Measurements from ENCODE around the gene PHF12. TPM values are rescaled to one million over a fixed set of nuclear protein-coding genes. Genes with fewer than 3 reads are reported as not detected.

PHF12 gene
- total RNA-seq, 4 donors from 2014 or later, result 54.8 to 114 (median 72.9) TPM

GRCh38 chr17:28968914-28969295, 17.6 kb upstream of the PHF12 start:
- DNase-seq, result no peak
- TF ChIP-seq, protein P1, sequence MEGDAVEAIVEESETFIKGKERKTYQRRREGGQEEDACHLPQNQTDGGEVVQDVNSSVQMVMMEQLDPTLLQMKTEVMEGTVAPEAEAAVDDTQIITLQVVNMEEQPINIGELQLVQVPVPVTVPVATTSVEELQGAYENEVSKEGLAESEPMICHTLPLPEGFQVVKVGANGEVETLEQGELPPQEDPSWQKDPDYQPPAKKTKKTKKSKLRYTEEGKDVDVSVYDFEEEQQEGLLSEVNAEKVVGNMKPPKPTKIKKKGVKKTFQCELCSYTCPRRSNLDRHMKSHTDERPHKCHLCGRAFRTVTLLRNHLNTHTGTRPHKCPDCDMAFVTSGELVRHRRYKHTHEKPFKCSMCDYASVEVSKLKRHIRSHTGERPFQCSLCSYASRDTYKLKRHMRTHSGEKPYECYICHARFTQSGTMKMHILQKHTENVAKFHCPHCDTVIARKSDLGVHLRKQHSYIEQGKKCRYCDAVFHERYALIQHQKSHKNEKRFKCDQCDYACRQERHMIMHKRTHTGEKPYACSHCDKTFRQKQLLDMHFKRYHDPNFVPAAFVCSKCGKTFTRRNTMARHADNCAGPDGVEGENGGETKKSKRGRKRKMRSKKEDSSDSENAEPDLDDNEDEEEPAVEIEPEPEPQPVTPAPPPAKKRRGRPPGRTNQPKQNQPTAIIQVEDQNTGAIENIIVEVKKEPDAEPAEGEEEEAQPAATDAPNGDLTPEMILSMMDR (IDR thresholded peaks at IDR 0.05), result no peak
- no peak for TF ChIP-seq POLR2A (IDR thresholded peaks at IDR 0.05)
- no peak overlapping the region for H3K27ac ChIP-seq
- H3K4me1 ChIP-seq, result peaks cover 0 to 6% (median 0%) of the 10 kb centered on the region in 4 donors
- no peaks in the 10 kb centered on the region for H3K9me3 ChIP-seq
- no peak overlapping the region for H3K4me3 ChIP-seq
- H3K36me3 ChIP-seq, result no peaks in the 10 kb centered on the region
- no peaks in the 10 kb centered on the region for H3K27me3 ChIP-seq

DNA sequence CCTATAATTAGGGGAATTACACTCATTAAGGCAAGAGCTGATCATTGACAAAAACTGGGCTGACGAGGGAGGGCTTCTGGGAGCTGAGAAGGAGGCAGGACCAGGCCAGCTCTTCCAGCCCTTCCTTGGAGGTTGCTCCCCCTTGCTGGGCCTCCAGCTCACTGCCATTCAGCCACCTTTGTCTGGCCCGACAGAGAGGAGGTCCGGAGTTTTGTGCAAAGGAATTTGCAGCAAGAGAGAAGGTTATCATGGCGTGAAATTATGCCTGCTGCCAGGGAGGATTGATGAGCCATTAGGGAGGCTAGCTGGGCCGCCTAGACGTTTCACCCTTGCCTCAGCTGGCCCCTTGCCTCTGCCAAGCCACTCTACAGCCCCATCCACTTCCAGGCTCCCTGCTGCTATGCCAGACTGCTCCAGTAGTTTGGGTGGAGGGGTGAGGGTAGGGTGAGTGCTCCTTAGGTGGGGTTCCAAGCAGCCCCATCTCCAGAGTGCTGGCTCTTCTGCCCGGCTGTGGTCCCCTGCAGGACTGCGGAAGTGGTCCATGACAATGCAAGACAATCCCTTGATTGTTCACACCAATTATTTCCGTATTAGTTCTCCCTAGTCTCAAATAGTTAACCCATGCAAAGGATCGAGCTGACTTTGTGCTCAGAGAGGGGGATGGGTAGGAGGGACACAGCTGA, 17.1 kb upstream of the PHF12 start:
- H3K27ac ChIP-seq, result no peak overlapping the region
- no peaks in the 10 kb centered on the region for H3K36me3 ChIP-seq
- no peak overlapping the region for H3K4me3 ChIP-seq
- no peaks in the 10 kb centered on the region for H3K27me3 ChIP-seq
- DNase-seq, result no peak
- no peaks in the 10 kb centered on the region for H3K9me3 ChIP-seq
- TF ChIP-seq, protein P1 (IDR thresholded peaks at IDR 0.05), result no peak
- no peak for TF ChIP-seq POLR2A (IDR thresholded peaks at IDR 0.05)
- H3K4me1 ChIP-seq, result peaks cover 0 to under 1% (median 0%) of the 10 kb centered on the region in 4 donors

DNA sequence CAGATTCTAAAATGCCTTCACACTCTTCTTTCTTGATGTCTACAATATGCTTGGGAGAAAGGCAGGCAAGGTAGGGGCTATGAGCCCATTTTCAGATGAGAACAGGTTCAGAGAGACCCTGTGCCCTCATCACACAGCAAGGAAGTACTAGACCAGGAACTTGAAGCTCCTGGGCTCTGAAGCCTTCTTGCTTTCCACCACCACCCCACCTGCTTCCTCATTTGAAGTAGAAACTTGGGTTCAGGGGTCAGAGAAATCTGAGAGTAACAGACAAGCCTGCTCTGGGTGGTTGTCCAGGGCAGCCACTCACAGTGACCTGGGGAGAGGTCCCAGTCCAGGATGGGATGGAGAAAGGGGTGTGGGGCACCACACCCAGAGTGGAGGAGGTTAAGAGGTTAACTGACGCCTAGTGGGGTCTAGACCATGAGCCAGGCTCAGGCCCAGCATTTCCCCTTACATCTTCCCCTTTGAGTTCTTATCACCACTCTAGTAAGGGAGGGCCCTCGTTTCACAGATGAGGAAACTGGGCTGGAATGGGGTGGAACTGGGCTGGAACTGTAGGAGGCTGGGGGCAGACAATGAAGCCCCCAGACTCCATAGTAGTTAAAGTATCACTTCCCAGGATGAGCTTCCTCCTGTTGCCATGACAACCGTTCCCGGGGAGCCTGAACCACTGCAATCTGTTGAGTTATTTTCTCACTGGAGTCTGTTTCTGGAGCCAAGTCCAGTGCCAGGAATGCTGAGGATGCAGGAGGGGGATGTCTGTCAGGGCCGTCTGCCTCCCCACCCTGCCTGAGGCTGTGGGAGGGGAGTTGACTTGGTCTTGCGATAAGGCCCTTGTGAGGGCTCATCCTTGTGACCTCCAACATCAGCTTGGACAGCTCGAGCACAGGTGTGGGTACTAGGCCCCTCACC, 16.2 kb upstream of the PHF12 start:
- Histone ChIP-seq H3K27ac (no peak overlapping the region), H3K27me3 (no peaks in the 10 kb centered on the region), H3K9me3 (no peaks in the 10 kb centered on the region), H3K4me1 (no peaks in the 10 kb centered on the region), H3K36me3 (no peaks in the 10 kb centered on the region), H3K4me3 (no peak overlapping the region)
- no peak for TF ChIP-seq POLR2A (IDR thresholded peaks at IDR 0.05)
- TF ChIP-seq, protein P1 (IDR thresholded peaks at IDR 0.05), result no peak
- no peak for DNase-seq

DNA sequence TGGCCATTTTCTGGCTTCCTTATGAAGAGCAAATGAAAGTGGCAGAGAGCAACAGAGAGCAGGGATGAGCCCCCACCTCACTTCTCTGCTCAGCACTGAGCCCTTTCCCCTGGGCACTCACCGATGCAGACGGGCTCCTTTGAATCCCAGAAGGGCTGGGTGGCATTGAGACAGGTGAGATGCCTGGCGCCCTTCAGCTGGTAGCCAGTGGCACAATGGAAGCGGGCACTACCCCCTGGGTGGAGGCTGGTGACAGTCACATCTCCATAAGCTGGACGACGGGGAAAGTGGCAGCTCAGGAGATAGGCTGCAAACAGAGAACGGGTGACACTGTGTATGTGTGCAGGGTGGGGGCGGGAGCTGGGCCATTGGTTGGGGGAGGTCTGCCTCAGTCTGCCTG, 12.5 kb upstream of the PHF12 start:
- DNase-seq, result peak in 1 of 3 donors; percentile 31
- Histone ChIP-seq H3K4me3 (no peak overlapping the region), H3K36me3 (no peaks in the 10 kb centered on the region), H3K9me3 (no peaks in the 10 kb centered on the region), H3K4me1 (no peaks in the 10 kb centered on the region), H3K27me3 (no peaks in the 10 kb centered on the region), H3K27ac (no peak overlapping the region)
- TF ChIP-seq POLR2A (IDR thresholded peaks at IDR 0.05), result no peak
- TF ChIP-seq, protein P1 (IDR thresholded peaks at IDR 0.05), result no peak

DNA sequence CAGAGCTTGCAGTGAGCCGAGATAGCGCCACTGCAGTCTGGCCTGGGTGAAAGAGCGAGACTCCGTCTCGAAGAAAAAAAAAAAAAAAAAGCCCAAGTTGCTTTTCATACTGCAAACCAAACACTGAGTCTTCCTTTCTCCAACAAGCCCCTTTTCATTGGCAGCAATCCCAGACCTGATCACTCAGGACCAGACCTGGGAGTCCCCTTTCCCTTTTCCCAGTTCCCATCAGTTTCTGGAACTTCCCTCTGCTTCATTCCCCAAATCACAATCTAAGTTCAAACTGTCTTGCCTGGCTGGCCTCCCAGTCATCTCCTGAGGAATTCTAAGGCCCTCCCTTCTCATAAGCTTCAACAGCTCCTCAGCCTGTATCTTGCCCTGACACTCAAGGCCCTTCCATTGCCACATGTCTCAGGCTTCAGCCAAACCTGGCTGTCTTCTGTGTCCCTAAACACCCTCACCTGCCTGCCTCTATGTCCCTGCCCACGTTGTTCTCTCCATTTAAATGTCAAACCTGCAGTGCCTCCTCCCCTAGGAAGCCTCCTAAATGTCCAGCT, 11.8 kb upstream of the PHF12 start:
- Histone ChIP-seq H3K9me3 (no peaks in the 10 kb centered on the region), H3K4me1 (no peaks in the 10 kb centered on the region), H3K27ac (no peak overlapping the region), H3K27me3 (no peaks in the 10 kb centered on the region), H3K36me3 (no peaks in the 10 kb centered on the region), H3K4me3 (no peak overlapping the region)
- no peak for DNase-seq
- TF ChIP-seq, protein P1 (IDR thresholded peaks at IDR 0.05), result no peak
- no peak for TF ChIP-seq POLR2A (IDR thresholded peaks at IDR 0.05)

Measured in Peyer's patch (tissue), 4 donors.